CD14-positive monocyte (primary cell): Measurements from ENCODE around the gene DHRS12. TPM values are rescaled to one million over a fixed set of nuclear protein-coding genes. Genes with fewer than 3 reads are reported as not detected.

Experiments
- DNase-seq, 3 donors: peaks; one replicate each; pipeline ENCODE4 v3.0.0-alpha.2; 2011 to 2022
- H2AFZ ChIP-seq: 2 replicates; pipeline ENCODE4 v1.6.0; 2012; ENCODE audit warnings: mild to moderate bottlenecking, low read depth, low read length, inconsistent platforms; ENCODE audit not compliant: insufficient read depth, poor library complexity, severe bottlenecking
- H3K27ac ChIP-seq, 2 donors: 1 replicate in 1 of 2; 2 replicates in 1 of 2; pipeline ENCODE4 v1.5.1; 2012 to 2013; ENCODE audit warnings: low read length in 2 of 2, control low read depth in 1 of 2, inconsistent platforms in 1 of 2, low read depth in 1 of 2, mild to moderate bottlenecking in 1 of 2
- H3K27me3 ChIP-seq, 2 donors: one replicate each; pipeline versions ENCODE4 v1.6.0 to v1.6.1; 2011 to 2013; ENCODE audit warnings: low read length in 2 of 2; ENCODE audit not compliant: control insufficient read depth in 2 of 2, insufficient read depth in 2 of 2
- H3K36me3 ChIP-seq, 2 donors: replicated peaks in 1 of 2; 1 replicate in 1 of 2; 2 replicates in 1 of 2; pipeline versions ENCODE4 v1.5.1 to v1.6.1; 2012 to 2013; ENCODE audit warnings: low read length in 2 of 2, control low read depth in 1 of 2, inconsistent platforms in 1 of 2, mild to moderate bottlenecking in 1 of 2; ENCODE audit not compliant: insufficient read depth in 2 of 2, control insufficient read depth in 1 of 2
- H3K4me1 ChIP-seq, 2 donors: 1 replicate in 1 of 2; 2 replicates in 1 of 2; pipeline versions ENCODE4 v1.5.1 to v1.6.1; 2012 to 2013; ENCODE audit warnings: low read length in 2 of 2, control low read depth in 1 of 2, inconsistent platforms in 1 of 2, mild to moderate bottlenecking in 1 of 2, moderate library complexity in 1 of 2; ENCODE audit not compliant: insufficient read depth in 2 of 2, control insufficient read depth in 1 of 2
- H3K4me2 ChIP-seq: replicated peaks from 2 replicates; pipeline ENCODE3; 2012; ENCODE audit warnings: low read length, moderate library complexity, mild to moderate bottlenecking; ENCODE audit not compliant: poor library complexity, severe bottlenecking; ENCODE audit errors: extremely low read depth
- H3K4me3 ChIP-seq, 3 experiments: fragments of 200-600 bp in 1 of 3; sonication (generic) in 1 of 3; replicated peaks in 1 of 3; 1 replicate in 2 of 3; 2 replicates in 1 of 3; pipeline ENCODE4 v1.5.1; 2011 to 2013; ENCODE audit warnings: low read length in 3 of 3, mild to moderate bottlenecking in 3 of 3, control low read depth in 2 of 3, low read depth in 2 of 3, inconsistent platforms in 1 of 3, moderate library complexity in 1 of 3
- H3K79me2 ChIP-seq: 2 replicates; pipeline ENCODE4 v1.6.0; 2012; ENCODE audit warnings: mild to moderate bottlenecking, control low read depth, inconsistent platforms, low read length, moderate library complexity; ENCODE audit not compliant: insufficient read depth
- H3K9ac ChIP-seq: 2 replicates; pipeline ENCODE4 v1.6.0; 2017; ENCODE audit warnings: low read length, mild to moderate bottlenecking; ENCODE audit not compliant: insufficient read depth, poor library complexity, severe bottlenecking
- H3K9me3 ChIP-seq, 2 donors: replicated peaks in 1 of 2; 1 replicate in 1 of 2; 2 replicates in 1 of 2; pipeline versions ENCODE4 v1.5.1 to v1.6.1; 2012 to 2013; ENCODE audit warnings: low read length in 2 of 2, control low read depth in 1 of 2; ENCODE audit not compliant: control insufficient read depth in 1 of 2, insufficient read depth in 1 of 2
- H4K20me1 ChIP-seq: 2 replicates; pipeline ENCODE4 v1.6.0; 2012; ENCODE audit warnings: mild to moderate bottlenecking, low read length, control low read depth, moderate library complexity; ENCODE audit not compliant: insufficient read depth
- H3K27ac Mint-ChIP-seq, 7 donors: one replicate each; pipeline ENCODE4 v1.8.0; 2020; ENCODE audit warnings: mild to moderate bottlenecking in 7 of 7, mixed read lengths in 7 of 7, moderate library complexity in 6 of 7, inconsistent platforms in 2 of 7
- H3K27me3 Mint-ChIP-seq, 3 donors: one replicate each; pipeline ENCODE4 v1.8.0; 2021 to 2022; ENCODE audit warnings: low read depth in 3 of 3, mild to moderate bottlenecking in 3 of 3, mixed read lengths in 3 of 3, moderate library complexity in 3 of 3, inconsistent platforms in 1 of 3
- H3K36me3 Mint-ChIP-seq, 2 donors: one replicate each; pipeline ENCODE4 v1.8.0; 2020; ENCODE audit warnings: mixed read lengths in 2 of 2, inconsistent platforms in 1 of 2, mild to moderate bottlenecking in 1 of 2
- H3K4me1 Mint-ChIP-seq: one replicate; pipeline ENCODE4 v1.8.0; 2020; ENCODE audit warnings: mild to moderate bottlenecking, mixed read lengths
- H3K4me3 Mint-ChIP-seq, 2 donors: one replicate each; pipeline ENCODE4 v1.8.0; 2020; ENCODE audit warnings: mild to moderate bottlenecking in 2 of 2, mixed read lengths in 2 of 2, moderate library complexity in 1 of 2
- H3K9me3 Mint-ChIP-seq, 7 donors: one replicate each; pipeline ENCODE4 v1.8.0; 2020 to 2022; ENCODE audit warnings: mixed read lengths in 7 of 7, mild to moderate bottlenecking in 6 of 7, moderate library complexity in 6 of 7, inconsistent platforms in 2 of 7
- CTCF ChIP-seq: fragments of 200-600 bp; IDR thresholded peaks from one replicate; pipeline ENCODE4 v1.8.0; 2022; ENCODE audit warnings: antibody characterized with exemption, mild to moderate bottlenecking
- WGBS: methylation state at CpG from one replicate; pipeline ENCODE4 v1.1.5; 2013; ENCODE audit warnings: missing lambda C conversion rate; ENCODE audit not compliant: insufficient coverage; 5-methylcytosine and 5-hydroxymethylcytosine counted together
- intact Hi-C, 2 donors: fragments of 100-400 bp; cut with micrococcal nuclease; formaldehyde crosslinking; loops; one replicate each; pipeline versions ENCODE4 v1.15.0 to v1.15.1; 2023
- polyA plus RNA-seq, 3 donors: library from polyadenylated mRNA; depleted of rRNA in 1 of 3; unstranded in 2 of 3; stranded (reverse) in 1 of 3; fragments of 300-500 nt in 2 of 3; fragments of >200 nt in 1 of 3; fragmentation: Illumina TruSeq in 2 of 3; gene quantifications; 1 replicate in 2 of 3; 2 replicates in 1 of 3; pipeline ENCODE4 v1.2.3, GENCODE V29; 2012 to 2021

Gene DHRS12
- polyA plus RNA-seq, 3 donors, result 7.6 to 20.2 (median 20.0) TPM

GRCh38 chr13:51839711-51840540 is 36.0 kb upstream of the DHRS12 start:
- Mint-ChIP-seq H3K4me1 (peaks cover 14% of the 10 kb centered on the region), H3K9me3 (peaks cover 0 to 1% (median 0%) of the 10 kb centered on the region in 7 donors), H3K27me3 (peaks cover 3 to 5% (median 4%) of the 10 kb centered on the region in 3 donors), H3K27ac (no peak overlapping the region), H3K4me3 (no peak overlapping the region), H3K36me3 (no peaks in the 10 kb centered on the region)
- Histone ChIP-seq H3K27me3 (no peaks in the 10 kb centered on the region), H3K9ac (no peak overlapping the region), H2AFZ (no peak overlapping the region), H3K9me3 (no peaks in the 10 kb centered on the region), H3K4me1 (peaks cover 0 to 2% of the 10 kb centered on the region in 2 donors), H3K36me3 (no peaks in the 10 kb centered on the region), H3K4me3 (no peak overlapping the region), H3K27ac (no peak overlapping the region), H3K79me2 (no peaks in the 10 kb centered on the region), H3K4me2 (no peak overlapping the region), H4K20me1 (no peaks in the 10 kb centered on the region)
- intact Hi-C loops, result loop anchor here in 1 of 2 donors (10.0 kb wide), 1 partner anchor 45 kb away; no protein-coding TSS in a partner anchor
- DNase-seq, result no peak
- TF ChIP-seq CTCF, result no peak
- WGBS, result 53% methylated on average over 5 of the region's 10 CpGs

GRCh38 chr13:51838240-51838846 is 34.4 kb upstream of the DHRS12 start:
- H3K4me2 ChIP-seq, result no peak overlapping the region
- no peaks in the 10 kb centered on the region for H3K9me3 ChIP-seq
- Mint-ChIP-seq H3K4me1 (peaks cover 22% of the 10 kb centered on the region), H3K27ac (no peak overlapping the region), H3K36me3 (no peaks in the 10 kb centered on the region), H3K27me3 (peaks cover 0 to 3% (median 1%) of the 10 kb centered on the region in 3 donors), H3K9me3 (no peaks in the 10 kb centered on the region), H3K4me3 (no peak overlapping the region)
- intact Hi-C loops, result no loop called here
- no peak overlapping the region for H3K4me3 ChIP-seq
- H3K4me1 ChIP-seq, result peaks cover 5 to 8% of the 10 kb centered on the region in 2 donors
- no peak overlapping the region for H2AFZ ChIP-seq
- no peaks in the 10 kb centered on the region for H3K79me2 ChIP-seq
- no peak overlapping the region for H3K27ac ChIP-seq
- H4K20me1 ChIP-seq, result no peaks in the 10 kb centered on the region
- WGBS, result 100% methylated on average over 3 of the region's 8 CpGs
- TF ChIP-seq CTCF, result no peak
- DNase-seq, result no peak
- H3K9ac ChIP-seq, result no peak overlapping the region
- H3K27me3 ChIP-seq, result no peaks in the 10 kb centered on the region
- H3K36me3 ChIP-seq, result no peaks in the 10 kb centered on the region
